T-helper 1 cell (primary cell): ENCODE measurements around the gene TBC1D14.

Experiments used
- DNase-seq, 5 donors: peaks; one replicate each; pipeline ENCODE4 v3.0.0-alpha.2; 2012 to 2020

Gene TBC1D14

GRCh38 chr4:6929812-6930464 lies 20.3 kb downstream of the TBC1D14 start:
- DNase-seq: no peak

GRCh38 chr4:6932475-6932874 lies 22.8 kb downstream of the TBC1D14 start:
- no peak for DNase-seq

GRCh38 chr4:6932918-6933317 lies 23.3 kb downstream of the TBC1D14 start:
- DNase-seq: no peak

- no peak for DNase-seq
These were observed 24.2 kb downstream of the TBC1D14 start for GRCh38 chr4:6933691-6934430.

- DNase-seq: no peak
These were observed 26.3 kb downstream of the TBC1D14 start for GRCh38 chr4:6935965-6936364.

- no peak for DNase-seq
These were observed 27.6 kb downstream of the TBC1D14 start for GRCh38 chr4:6937201-6937600.

- no peak for DNase-seq
These were observed 28.1 kb downstream of the TBC1D14 start for GRCh38 chr4:6937754-6938153.

- DNase-seq: no peak
These were observed 28.6 kb downstream of the TBC1D14 start for GRCh38 chr4:6938237-6938636.

GRCh38 chr4:6938647-6939271 lies 29.1 kb downstream of the TBC1D14 start:
- DNase-seq: no peak

- DNase-seq: no peak
These were observed 30.4 kb downstream of the TBC1D14 start for GRCh38 chr4:6939761-6940743.

GRCh38 chr4:6940744-6941137 lies 31.1 kb downstream of the TBC1D14 start:
- no peak for DNase-seq

- no peak for DNase-seq
These were observed 32.2 kb downstream of the TBC1D14 start for GRCh38 chr4:6941796-6942195.

GRCh38 chr4:6942238-6942800 lies 32.7 kb downstream of the TBC1D14 start:
- peak in 3 of 5 donors; percentile 18 to 76 (median 25) for DNase-seq

GRCh38 chr4:6943012-6943884 lies 33.6 kb downstream of the TBC1D14 start:
- no peak for DNase-seq

GRCh38 chr4:6943885-6944225 lies 34.2 kb downstream of the TBC1D14 start:
- DNase-seq: no peak

GRCh38 chr4:6944301-6945051 lies 34.9 kb downstream of the TBC1D14 start:
- DNase-seq: no peak

GRCh38 chr4:6945052-6945409 lies 35.4 kb downstream of the TBC1D14 start:
- DNase-seq: no peak

GRCh38 chr4:6946497-6946896 lies 36.9 kb downstream of the TBC1D14 start:
- no peak for DNase-seq

- no peak for DNase-seq
These were observed 38.5 kb downstream of the TBC1D14 start for GRCh38 chr4:6948134-6948460.

GRCh38 chr4:6951880-6952381 lies 42.3 kb downstream of the TBC1D14 start:
- DNase-seq: no peak
